ENCODE data around the gene ING3. TPM values are rescaled to one million over a fixed set of nuclear protein-coding genes. Genes with fewer than 3 reads are reported as not detected.
"Not testable (repeated sequence)": the region's sequence is repeated elsewhere in the genome, so short reads cannot be mapped to it uniquely, and the experiment has no call there.

Gene ING3
- total RNA-seq, 2 experiments from 2014 or later = 19.0 to 20.0 TPM

DNA sequence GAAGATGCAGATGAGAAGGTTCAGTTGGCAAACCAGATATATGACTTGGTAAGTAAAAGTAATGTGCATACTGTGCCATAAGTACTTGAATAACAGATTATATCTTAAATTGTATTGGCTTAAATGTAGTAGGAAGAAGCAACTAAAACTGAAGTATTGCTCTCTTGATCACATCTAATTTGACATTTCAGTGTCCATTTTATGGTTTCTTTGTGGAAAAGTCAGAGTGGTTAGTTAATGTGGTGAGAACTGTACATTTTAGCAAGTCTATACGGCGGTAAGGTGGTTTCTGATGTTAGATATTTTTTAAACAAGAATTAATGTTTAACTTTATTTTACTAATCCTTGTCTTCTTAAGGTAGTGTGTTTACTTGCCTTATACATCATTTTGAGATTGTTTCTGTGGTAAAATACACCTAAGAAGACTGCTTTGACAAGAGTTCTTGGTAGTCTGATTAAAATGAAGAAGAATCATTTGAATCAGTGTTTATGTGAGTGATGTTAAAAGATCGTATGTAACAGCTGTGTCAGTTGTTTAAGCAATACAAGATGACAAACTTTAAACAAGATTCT, 5.1 kb downstream of the ING3 start:
- Mint-ChIP-seq H3K27ac (no peak overlapping the region), H3K27me3 (ENCODE audit: low read depth) (no peaks in the 10 kb centered on the region), H3K36me3 (ENCODE audit: low read depth) (peaks cover 42% of the 10 kb centered on the region), H3K4me3 (no peak overlapping the region), H3K4me1 (ENCODE audit: low read depth) (peaks cover 8% of the 10 kb centered on the region), H3K9me3 (ENCODE audit: insufficient read depth) (no peaks in the 10 kb centered on the region)
- CTCF ChIA-PET = interaction anchor here (1.2 kb wide), 1 partner anchor 19 kb away, joined by 3 read pairs; no protein-coding TSS in a partner anchor
- no peak for ATAC-seq
- POLR2A ChIA-PET = no interaction called here
- DNase-seq = no peak

DNA sequence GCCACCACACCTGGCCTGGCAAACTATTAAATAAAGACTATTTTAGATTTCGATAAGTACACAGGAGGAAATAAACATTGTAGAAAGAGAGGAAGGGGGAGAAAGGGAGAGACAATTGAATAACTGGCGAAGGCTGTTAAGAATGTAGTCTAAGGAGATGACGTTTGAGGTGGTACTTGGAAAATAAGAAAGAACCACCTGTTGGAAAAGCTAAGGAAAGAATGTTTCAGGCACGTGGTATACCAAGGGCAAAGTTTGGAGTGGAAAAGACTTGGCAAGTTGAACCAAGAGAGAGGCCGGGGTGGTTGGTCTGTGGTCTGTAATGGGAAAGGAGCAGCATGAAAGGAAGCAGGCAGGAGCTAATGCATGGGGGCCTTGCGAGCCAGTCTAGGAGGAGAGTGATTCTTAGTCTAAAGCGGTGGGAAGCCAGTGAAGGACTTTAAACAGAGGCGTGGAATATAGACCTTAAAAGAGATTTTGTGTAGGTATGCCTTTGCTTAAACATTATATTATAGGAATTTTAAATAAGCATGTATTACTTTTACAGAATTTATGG, 9.4 kb downstream of the ING3 start:
- Mint-ChIP-seq H3K9me3 (ENCODE audit: insufficient read depth) (no peaks in the 10 kb centered on the region), H3K4me1 (ENCODE audit: low read depth) (no peaks in the 10 kb centered on the region), H3K27me3 (ENCODE audit: low read depth) (no peaks in the 10 kb centered on the region), H3K27ac (peak overlapping the region; percentile 16), H3K36me3 (ENCODE audit: low read depth) (peaks cover 31% of the 10 kb centered on the region), H3K4me3 (no peak overlapping the region)
- CTCF ChIA-PET = no interaction called here
- no peak for ATAC-seq
- POLR2A ChIA-PET = interaction anchor here (0.9 kb wide), 1 partner anchor 22 kb away, joined by 3 read pairs; no protein-coding TSS in a partner anchor
- DNase-seq = no peak

DNA sequence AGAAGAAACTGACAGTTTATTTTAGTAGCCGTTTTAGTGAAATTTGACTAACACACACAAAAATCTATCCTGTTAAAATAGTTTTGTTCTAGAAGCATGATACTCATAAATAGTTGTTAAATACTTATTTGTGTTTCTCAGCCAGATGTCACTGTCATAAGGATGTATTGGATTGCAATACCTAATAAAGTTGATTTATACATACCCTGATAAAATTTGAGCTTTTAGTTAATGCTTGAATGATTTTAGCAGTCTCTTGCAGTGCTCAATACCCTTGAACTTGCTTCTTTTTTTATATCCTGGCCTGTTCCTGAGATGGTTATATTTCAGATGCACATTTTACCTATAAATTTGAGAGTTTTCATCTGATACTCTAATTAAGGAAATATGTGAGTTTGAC, 10.1 kb downstream of the ING3 start:
- ChIA-PET CTCF (no interaction called here), POLR2A (interaction anchor here (0.9 to 1.4 kb wide), 2 partner anchors 10 to 21 kb away, joined by 3 to 5 read pairs; partner anchors contain the start of gene ING3)
- ATAC-seq (no peak), DNase-seq (no peak)
- Mint-ChIP-seq H3K27me3 (ENCODE audit: low read depth) (no peaks in the 10 kb centered on the region), H3K4me3 (no peak overlapping the region), H3K9me3 (ENCODE audit: insufficient read depth) (no peaks in the 10 kb centered on the region), H3K27ac (no peak overlapping the region), H3K36me3 (ENCODE audit: low read depth) (peaks cover 29% of the 10 kb centered on the region), H3K4me1 (ENCODE audit: low read depth) (no peaks in the 10 kb centered on the region)

DNA sequence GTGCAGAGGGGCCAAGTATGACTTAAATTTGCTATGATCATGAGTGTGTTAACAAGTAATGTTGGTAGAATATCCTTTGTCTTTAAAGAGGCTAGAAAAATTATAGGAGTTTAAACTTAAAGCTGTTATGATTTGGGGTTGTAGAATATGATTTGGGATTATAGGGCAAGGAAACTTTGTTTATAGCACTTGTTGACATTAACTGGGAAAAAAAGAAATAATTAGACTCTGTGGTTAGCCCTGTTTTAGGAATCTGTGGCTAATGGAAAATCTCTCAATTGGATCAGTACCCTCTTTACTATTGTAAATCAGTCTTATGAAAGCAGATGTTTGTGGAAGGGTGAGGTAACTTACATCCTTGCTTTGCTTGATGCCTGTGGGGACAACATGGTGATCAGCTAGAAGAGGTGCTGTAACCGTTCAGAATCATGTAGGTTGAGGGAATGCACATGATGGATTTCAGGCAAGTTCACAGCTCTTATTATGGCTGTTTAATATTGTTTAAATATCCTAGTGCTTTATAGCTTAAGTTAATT, 11.1 kb downstream of the ING3 start:
- no peak overlapping the region for H3K27ac Mint-ChIP-seq
- DNase-seq (no peak), ATAC-seq (no peak)
- no peak overlapping the region for H3K4me3 Mint-ChIP-seq
- H3K36me3 Mint-ChIP-seq (ENCODE audit: low read depth) = peaks cover 27% of the 10 kb centered on the region
- ChIA-PET CTCF (no interaction called here), POLR2A (interaction anchor here (1.4 kb wide), 1 partner anchor 11 kb away, joined by 5 read pairs; the partner anchor contains the start of gene ING3)
- H3K27me3 Mint-ChIP-seq (ENCODE audit: low read depth) = no peaks in the 10 kb centered on the region
- no peaks in the 10 kb centered on the region for H3K4me1 Mint-ChIP-seq (ENCODE audit: low read depth)
- no peaks in the 10 kb centered on the region for H3K9me3 Mint-ChIP-seq (ENCODE audit: insufficient read depth)

DNA sequence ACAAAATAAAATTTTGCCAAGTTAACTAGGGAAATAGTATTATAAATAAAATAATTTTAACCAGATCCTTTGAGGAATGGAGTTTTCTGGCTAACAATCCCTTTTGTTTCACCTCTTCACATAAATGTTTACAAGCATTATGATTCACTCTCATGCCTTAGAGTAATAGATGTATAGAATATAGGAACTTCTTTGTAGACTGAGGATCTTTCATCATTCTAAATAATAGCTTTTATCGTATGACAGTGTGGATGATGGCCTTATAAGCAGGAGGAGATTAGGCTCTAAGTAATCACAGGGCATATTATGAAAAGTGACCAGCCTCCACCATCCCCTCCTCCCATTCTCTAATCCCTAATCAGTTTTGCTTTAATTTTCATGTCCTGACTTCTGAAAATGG, 13.5 kb downstream of the ING3 start:
- Mint-ChIP-seq H3K36me3 (ENCODE audit: low read depth) (peaks cover 32% of the 10 kb centered on the region), H3K27ac (no peak overlapping the region), H3K9me3 (ENCODE audit: insufficient read depth) (no peaks in the 10 kb centered on the region), H3K27me3 (ENCODE audit: low read depth) (no peaks in the 10 kb centered on the region), H3K4me3 (no peak overlapping the region), H3K4me1 (ENCODE audit: low read depth) (no peaks in the 10 kb centered on the region)
- CTCF ChIA-PET = no interaction called here
- DNase-seq = no peak
- POLR2A ChIA-PET = interaction anchor here (1.4 kb wide), 1 partner anchor 13 kb away, joined by 4 read pairs; the partner anchor contains the start of gene ING3
- ATAC-seq = no peak

DNA sequence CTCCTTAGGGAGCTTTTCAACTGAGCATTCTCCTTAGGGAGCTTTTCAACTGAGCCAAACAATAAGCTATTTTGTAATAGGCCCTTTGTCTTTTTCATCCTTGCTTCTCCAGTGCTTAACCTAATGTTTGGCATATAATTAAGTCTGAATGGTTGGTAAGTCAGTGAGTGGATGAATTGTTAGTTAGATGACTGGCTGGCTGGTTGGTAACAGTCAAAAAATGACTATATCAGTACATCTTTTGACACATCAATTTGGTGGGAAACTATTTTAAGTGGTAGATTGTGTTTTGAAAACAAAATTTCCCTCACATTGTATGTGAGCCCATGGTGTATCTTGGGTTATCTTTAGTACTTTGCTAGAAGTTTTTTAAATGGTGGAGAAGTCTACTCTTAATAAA, 16.4 kb downstream of the ING3 start:
- H3K36me3 Mint-ChIP-seq (ENCODE audit: low read depth) = peaks cover 34% of the 10 kb centered on the region
- CTCF ChIA-PET = no interaction called here
- POLR2A ChIA-PET = no interaction called here
- DNase-seq = no peak
- no peak overlapping the region for H3K27ac Mint-ChIP-seq
- H3K4me3 Mint-ChIP-seq = no peak overlapping the region
- H3K9me3 Mint-ChIP-seq (ENCODE audit: insufficient read depth) = no peaks in the 10 kb centered on the region
- H3K4me1 Mint-ChIP-seq (ENCODE audit: low read depth) = no peaks in the 10 kb centered on the region
- H3K27me3 Mint-ChIP-seq (ENCODE audit: low read depth) = no peaks in the 10 kb centered on the region
- ATAC-seq = no peak

DNA sequence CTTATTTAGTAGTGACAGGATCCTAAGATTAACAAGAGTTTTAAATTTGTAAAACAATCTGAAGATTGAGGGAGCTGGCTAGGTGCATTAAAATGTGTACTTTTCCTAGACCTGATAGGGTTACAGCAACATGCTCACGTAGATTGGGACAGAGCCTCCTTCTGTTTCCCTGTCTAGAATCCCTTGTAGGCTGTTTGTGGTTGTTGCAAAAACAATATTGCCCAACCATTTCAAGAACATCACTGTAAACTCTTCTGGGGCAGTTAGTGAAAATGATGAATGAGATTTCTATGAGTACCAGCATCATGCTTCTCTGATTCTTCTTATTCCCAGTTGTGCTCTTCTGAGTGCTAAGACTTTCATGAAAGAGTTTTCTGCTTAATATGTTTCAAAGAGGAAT, 23.3 kb downstream of the ING3 start:
- no peak overlapping the region for H3K4me3 Mint-ChIP-seq
- DNase-seq = no peak
- no peak for ATAC-seq
- H3K36me3 Mint-ChIP-seq (ENCODE audit: low read depth) = peaks cover 33% of the 10 kb centered on the region
- no peak overlapping the region for H3K27ac Mint-ChIP-seq
- POLR2A ChIA-PET = interaction anchor here (0.5 kb wide), 1 partner anchor 19 kb away, joined by 3 read pairs; no protein-coding TSS in a partner anchor
- H3K4me1 Mint-ChIP-seq (ENCODE audit: low read depth) = no peaks in the 10 kb centered on the region
- no peaks in the 10 kb centered on the region for H3K27me3 Mint-ChIP-seq (ENCODE audit: low read depth)
- CTCF ChIA-PET = interaction anchor here (2.0 kb wide), 1 partner anchor 14 kb away, joined by 8 read pairs; the partner anchor contains the start of gene CPED1
- no peaks in the 10 kb centered on the region for H3K9me3 Mint-ChIP-seq (ENCODE audit: insufficient read depth)

DNA sequence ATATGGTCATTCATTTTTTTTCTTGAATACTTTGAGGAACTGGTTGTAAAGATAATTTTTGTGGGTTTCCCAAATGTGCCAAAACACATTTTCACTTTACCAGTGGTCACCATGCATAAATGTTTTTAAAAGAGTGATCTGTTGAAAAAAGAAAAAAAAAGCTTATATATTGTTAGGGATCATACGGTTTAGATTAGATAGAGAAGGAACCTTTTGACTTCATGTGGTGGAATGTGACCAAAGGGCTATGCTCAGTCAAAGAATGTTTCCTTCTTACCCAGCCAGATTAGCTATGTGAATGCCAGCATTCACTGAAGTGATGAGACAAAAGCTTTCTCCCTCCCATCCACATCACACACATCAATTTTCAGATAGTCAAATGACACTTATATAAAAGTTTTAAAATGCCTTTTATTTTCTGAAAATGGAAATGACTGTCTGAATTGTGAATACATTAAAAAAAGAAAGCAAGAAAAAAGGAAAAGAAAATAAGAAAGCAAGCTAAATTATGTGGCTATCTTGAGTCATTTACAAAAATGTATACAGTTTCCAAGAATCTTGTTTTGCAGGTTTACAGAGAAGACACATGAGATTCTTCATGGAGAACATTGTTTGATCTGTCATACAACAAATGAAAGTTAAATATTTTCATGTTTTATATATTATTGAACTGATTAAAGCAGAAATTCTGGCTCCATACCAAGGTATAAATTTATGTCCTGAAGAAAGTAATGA, 29.4 kb downstream of the ING3 start:
- H3K27ac Mint-ChIP-seq = no peak overlapping the region
- CTCF ChIA-PET = interaction anchor here (1.3 to 2.1 kb wide), 2 partner anchors 7 to 9 kb away, joined by 3 to 4 read pairs; partner anchors contain the start of gene CPED1

DNA sequence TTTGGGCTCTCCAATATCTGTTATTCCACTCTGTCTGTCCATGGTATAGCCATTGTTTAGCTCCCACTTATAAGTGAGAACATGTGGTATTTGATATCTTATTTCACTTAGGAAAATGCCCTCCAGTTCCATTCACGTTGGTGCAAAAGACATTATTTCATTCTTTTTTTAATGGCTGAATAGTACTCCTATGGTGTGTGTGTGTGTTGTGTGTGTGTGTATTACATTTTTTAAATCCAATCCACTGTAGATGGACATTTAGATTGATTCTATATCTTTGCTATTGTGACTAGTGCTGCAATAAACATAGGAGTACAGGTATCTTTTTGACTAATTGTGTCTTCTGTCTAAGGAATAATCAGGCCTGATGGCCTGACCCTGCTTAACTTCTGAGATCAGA, 30.5 kb downstream of the ING3 start:
- no peaks in the 10 kb centered on the region for H3K9me3 Mint-ChIP-seq (ENCODE audit: insufficient read depth)
- H3K4me3 Mint-ChIP-seq = no peak overlapping the region
- CTCF ChIA-PET = interaction anchor here (2.1 kb wide), 1 partner anchor 8 kb away, joined by 4 read pairs; the partner anchor contains the start of gene CPED1
- ATAC-seq (no peak), DNase-seq (no peak)
- peaks cover 4% of the 10 kb centered on the region for H3K4me1 Mint-ChIP-seq (ENCODE audit: low read depth)
- H3K27me3 Mint-ChIP-seq (ENCODE audit: low read depth) = peaks cover 8% of the 10 kb centered on the region
- H3K36me3 Mint-ChIP-seq (ENCODE audit: low read depth) = peaks cover 1% of the 10 kb centered on the region
- POLR2A ChIA-PET = no interaction called here
- no peak overlapping the region for H3K27ac Mint-ChIP-seq

More for the DNA sequence above, 29.4 kb downstream of the ING3 start:
- no peak overlapping the region for H3K4me3 Mint-ChIP-seq
- H3K9me3 Mint-ChIP-seq (ENCODE audit: insufficient read depth) = no peaks in the 10 kb centered on the region
- no peak for DNase-seq
- POLR2A ChIA-PET = interaction anchor here (1.7 kb wide), 1 partner anchor 29 kb away, joined by 5 read pairs; the partner anchor contains the start of gene ING3
- peaks cover 4% of the 10 kb centered on the region for H3K4me1 Mint-ChIP-seq (ENCODE audit: low read depth)
- no peak for ATAC-seq
- H3K36me3 Mint-ChIP-seq (ENCODE audit: low read depth) = peaks cover 6% of the 10 kb centered on the region
- peaks cover 5% of the 10 kb centered on the region for H3K27me3 Mint-ChIP-seq (ENCODE audit: low read depth)

DNA sequence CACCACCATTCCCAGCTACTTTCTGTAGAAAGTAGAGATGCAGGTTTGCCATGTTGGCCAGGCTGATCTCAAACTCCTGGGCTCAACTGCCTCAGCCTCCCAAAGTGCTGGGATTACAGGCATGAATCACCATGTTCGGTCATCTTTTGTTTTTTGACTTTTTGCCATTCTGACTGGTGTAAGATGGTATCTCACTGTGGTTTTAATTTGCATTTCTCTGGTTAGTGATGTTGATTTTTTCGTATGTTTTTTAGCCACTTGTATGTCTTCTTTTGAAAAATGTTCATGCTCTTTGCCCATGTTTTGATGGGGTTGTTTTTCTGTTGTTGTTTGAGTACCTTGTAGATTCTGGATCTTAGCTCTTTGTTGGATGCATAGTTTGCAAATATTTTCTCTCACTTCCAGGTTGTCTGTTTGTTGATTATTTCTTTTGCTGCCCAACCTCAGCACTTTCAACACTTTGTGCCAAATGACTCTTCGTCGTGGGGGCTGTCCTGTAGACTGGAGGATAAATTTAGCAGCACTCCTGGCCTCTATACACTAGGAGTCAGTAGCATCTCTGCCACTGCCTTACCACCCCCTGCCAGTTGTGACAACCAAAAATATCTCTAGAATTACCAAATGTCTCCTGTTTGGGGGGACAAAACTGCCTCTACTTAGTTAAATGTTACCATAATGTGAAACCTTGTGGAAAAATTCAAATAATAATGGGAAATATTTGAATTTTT, 31.5 kb downstream of the ING3 start:
- Mint-ChIP-seq H3K27me3 (ENCODE audit: low read depth) (peaks cover 10% of the 10 kb centered on the region), H3K27ac (no peak overlapping the region), H3K4me1 (ENCODE audit: low read depth) (peaks cover 4% of the 10 kb centered on the region), H3K4me3 (no peak overlapping the region), H3K9me3 (ENCODE audit: insufficient read depth) (no peaks in the 10 kb centered on the region), H3K36me3 (ENCODE audit: low read depth) (no peaks in the 10 kb centered on the region)
- ATAC-seq = no peak
- CTCF ChIA-PET = no interaction called here
- POLR2A ChIA-PET = interaction anchor here (1.0 kb wide), 1 partner anchor 22 kb away, joined by 3 read pairs; no protein-coding TSS in a partner anchor
- no peak for DNase-seq

DNA sequence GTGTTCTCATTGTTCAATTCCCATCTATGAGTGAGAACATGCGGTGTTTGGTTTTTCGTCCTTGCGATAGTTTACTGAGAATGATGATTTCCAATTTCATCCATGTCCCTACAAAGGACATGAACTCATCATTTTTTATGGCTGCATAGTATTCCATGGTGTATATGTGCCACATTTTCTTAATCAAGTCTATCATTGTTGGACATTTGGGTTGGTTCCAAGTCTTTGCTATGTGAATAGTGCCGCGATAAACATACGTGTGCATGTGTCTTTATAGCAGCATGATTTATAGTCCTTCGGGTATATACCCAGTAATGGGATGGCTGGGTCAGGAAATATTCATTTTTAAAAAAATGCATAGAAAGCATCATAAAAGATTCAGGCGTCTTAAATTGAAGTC, 33.0 kb downstream of the ING3 start:
- ATAC-seq; DNase-seq; H3K9me3 Mint-ChIP-seq (ENCODE audit: insufficient read depth); H3K36me3 Mint-ChIP-seq (ENCODE audit: low read depth); H3K4me3 Mint-ChIP-seq; H3K27ac Mint-ChIP-seq; POLR2A ChIA-PET; CTCF ChIA-PET: not testable (repeated sequence)
- Mint-ChIP-seq H3K27me3 (ENCODE audit: low read depth) (peaks cover 21% of the 10 kb centered on the region), H3K4me1 (ENCODE audit: low read depth) (peaks cover 14% of the 10 kb centered on the region)

All from activated CD8-positive, alpha-beta T cell treated with anti-CD3 and anti-CD28 coated beads, Interleukin-2, amount 10 ng/mL, durations not matched to agents 7 days and 5 days (primary cell).